Urinary bladder (tissue), 4 donors: ENCODE measurements around the gene NPY. TPM values are rescaled to one million over a fixed set of nuclear protein-coding genes. Genes with fewer than 3 reads are reported as not detected.
"Not testable (repeated sequence)": the region's sequence is repeated elsewhere in the genome, so short reads cannot be mapped to it uniquely, and the experiment has no call there.

Experiments used
- DNase-seq: peaks from one replicate; pipeline ENCODE4 v3.0.0-alpha.2; 2015; ENCODE audit errors: extremely low spot score
- H3K27ac ChIP-seq: one replicate; pipeline ENCODE4 v1.5.1; 2013; ENCODE audit warnings: low read depth, mild to moderate bottlenecking, moderate library complexity
- H3K36me3 ChIP-seq: one replicate; pipeline ENCODE4 v1.6.1; 2013; ENCODE audit warnings: mild to moderate bottlenecking, moderate library complexity; ENCODE audit not compliant: insufficient read depth
- H3K4me1 ChIP-seq: one replicate; pipeline ENCODE4 v1.6.1; 2013; ENCODE audit warnings: mild to moderate bottlenecking, moderate library complexity; ENCODE audit not compliant: insufficient read depth
- H3K4me3 ChIP-seq: one replicate; pipeline ENCODE4 v1.5.1; 2013; ENCODE audit warnings: low read depth, low read length
- WGBS: extraction: QIAGEN DNeasy Blood & Tissue Kit; methylation state at CpG from one replicate; pipeline ENCODE4 v1.1.7; 2013; 5-methylcytosine and 5-hydroxymethylcytosine counted together
- polyA plus RNA-seq: library from polyadenylated mRNA; stranded (reverse); fragments of 200-250 nt; gene quantifications from one replicate; pipeline ENCODE4 v1.2.3, GENCODE V29; 2013
- total RNA-seq: library from RNA; depleted of rRNA; stranded (reverse); fragments of >200 nt; gene quantifications from one replicate; pipeline ENCODE4 v1.2.3, GENCODE V29; 2014
- donor health status: healthy with polysubstance abuse.
- donor health status: healthy.

The NPY gene
- total RNA-seq, result 4.3 TPM
- polyA plus RNA-seq, result 36.9 TPM

- Histone ChIP-seq H3K27ac (no peak within 1 kb of the TSS), H3K4me1 (no peaks in the 10 kb centered on the region), H3K4me3 (no peak within 1 kb of the TSS), H3K36me3 (no peaks in the 10 kb centered on the region)
- WGBS, result under 1% methylated on average over 73 of the region's 73 CpGs
- DNase-seq, result no peak
Observed at GRCh38 chr7:24283897-24284698, at the start of gene NPY. NPY (plus strand) TSS chr7:24284190; CDS start chr7:24285241, 1,051 bp downstream.

DNA sequence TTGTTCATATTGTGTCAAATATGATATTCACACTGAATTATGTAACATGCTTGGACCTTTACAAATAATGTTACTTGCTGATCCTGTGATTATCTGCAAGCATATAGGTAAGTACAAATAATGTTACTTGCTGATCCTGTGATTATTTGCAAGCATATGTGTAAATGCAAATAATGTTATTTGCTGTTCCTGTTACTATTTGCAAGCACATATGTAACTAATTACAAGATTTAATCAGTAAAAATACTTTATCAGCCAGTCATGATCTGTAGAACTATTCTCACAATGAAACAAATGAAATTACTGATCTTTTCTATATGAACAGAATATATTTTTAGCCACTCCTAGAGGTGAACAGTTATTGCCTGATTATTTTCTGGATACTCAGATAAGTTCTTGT is 44.7 kb upstream of the NPY start:
- DNase-seq, result no peak
- no peaks in the 10 kb centered on the region for H3K4me1 ChIP-seq
- H3K36me3 ChIP-seq, result no peaks in the 10 kb centered on the region
- H3K27ac ChIP-seq, result no peak overlapping the region
- H3K4me3 ChIP-seq, result no peak overlapping the region

- Histone ChIP-seq H3K4me3 (no peak overlapping the region), H3K36me3 (no peaks in the 10 kb centered on the region), H3K27ac (no peak overlapping the region), H3K4me1 (no peaks in the 10 kb centered on the region)
- no peak for DNase-seq
- 78% methylated on average over 5 of the region's 5 CpGs for WGBS
Observed at GRCh38 chr7:24241206-24241605, 42.8 kb upstream of the NPY start.

DNA sequence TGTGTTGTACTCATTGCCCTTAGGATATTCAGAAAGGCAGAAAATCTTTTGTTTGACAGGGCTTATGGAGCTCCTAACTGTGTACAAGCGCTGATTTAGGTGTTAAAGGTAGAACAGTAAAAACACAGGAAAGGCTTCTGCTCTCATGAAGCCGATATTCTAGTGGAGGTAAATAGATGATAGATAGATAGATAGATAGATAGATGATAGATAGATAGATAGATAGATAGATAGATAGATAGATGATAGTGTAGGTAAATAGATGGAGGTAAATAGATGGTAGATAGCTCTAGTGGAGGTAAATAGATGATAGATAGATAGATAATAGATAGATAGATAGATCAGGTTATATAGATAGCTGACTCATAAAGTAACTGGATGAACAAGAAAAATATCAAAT is 39.4 kb upstream of the NPY start:
- Histone ChIP-seq H3K4me3 (no peak overlapping the region), H3K4me1 (no peaks in the 10 kb centered on the region), H3K36me3 (no peaks in the 10 kb centered on the region), H3K27ac (no peak overlapping the region)
- no peak for DNase-seq
- 70% methylated on average over 2 of the region's 2 CpGs for WGBS

DNA sequence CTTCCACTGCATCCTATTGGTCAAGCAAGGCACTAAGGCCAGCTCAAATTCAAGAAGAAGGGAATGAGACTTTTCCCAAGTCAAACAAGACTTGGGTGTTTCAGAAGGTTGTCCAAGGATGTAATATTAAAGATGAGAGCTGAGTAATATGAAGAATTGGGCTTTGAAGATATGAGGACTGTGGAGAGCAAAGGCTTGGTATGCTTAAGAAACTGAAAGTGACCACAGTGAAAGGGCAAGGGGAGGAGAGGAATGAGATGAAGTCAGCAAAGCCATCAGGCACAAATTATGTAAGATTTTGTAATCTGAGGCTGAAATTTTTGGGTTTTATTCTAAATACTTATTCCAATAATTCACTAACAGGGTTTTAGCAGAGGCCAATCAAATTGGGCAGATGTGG is 38.6 kb upstream of the NPY start:
- Histone ChIP-seq H3K27ac (no peak overlapping the region), H3K4me3 (no peak overlapping the region)

GRCh38 chr7:24249266-24249665 is 34.7 kb upstream of the NPY start:
- Histone ChIP-seq H3K27ac (no peak overlapping the region), H3K36me3 (no peaks in the 10 kb centered on the region), H3K4me3 (no peak overlapping the region), H3K4me1 (no peaks in the 10 kb centered on the region)
- no peak for DNase-seq
- WGBS, result 89% methylated on average over 7 of the region's 7 CpGs

More for the DNA sequence above, 38.6 kb upstream of the NPY start:
- Histone ChIP-seq H3K4me1 (no peaks in the 10 kb centered on the region), H3K36me3 (no peaks in the 10 kb centered on the region)
- no peak for DNase-seq

DNA sequence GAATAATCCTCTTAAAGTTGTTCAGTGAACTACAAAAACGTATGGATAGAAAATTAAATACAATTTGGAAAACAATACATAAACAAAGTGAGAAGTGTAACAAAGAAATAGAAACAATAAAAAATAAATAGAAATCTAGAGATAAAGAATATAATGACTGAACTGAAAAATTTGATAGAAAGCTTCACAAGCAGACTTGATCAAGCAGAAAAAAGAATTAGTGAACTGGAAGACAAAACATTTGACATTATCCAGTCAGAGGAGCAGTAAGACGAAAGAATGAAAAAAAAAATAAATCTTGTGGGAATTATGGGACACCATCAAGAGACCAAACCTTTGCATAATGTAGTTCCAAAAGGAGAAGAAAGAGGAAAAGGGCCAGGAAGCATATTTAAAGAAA is 32.4 kb upstream of the NPY start:
- no peaks in the 10 kb centered on the region for H3K4me1 ChIP-seq
- H3K36me3 ChIP-seq, result no peaks in the 10 kb centered on the region
- WGBS, result 67% methylated on average over 2 of the region's 2 CpGs
- no peak for DNase-seq
- no peak overlapping the region for H3K4me3 ChIP-seq
- no peak overlapping the region for H3K27ac ChIP-seq

DNA sequence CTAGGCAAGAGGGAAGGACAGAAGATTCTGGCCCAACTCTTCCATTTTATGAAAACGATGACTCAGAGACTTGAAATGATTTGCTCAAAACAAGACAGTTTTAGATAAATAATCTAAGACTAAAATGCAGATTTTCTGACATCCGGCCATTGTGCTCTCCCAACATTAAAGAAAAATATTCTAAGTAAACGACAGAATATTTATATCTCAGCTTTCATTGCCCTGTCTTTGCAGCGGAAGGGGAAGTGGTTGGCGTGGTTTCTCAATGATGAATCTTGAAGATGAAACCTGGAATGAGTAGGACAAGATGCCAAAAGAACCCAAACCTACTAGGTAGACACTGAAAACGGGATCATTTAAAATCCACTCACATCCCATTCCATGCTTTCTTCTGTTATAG is 28.9 kb upstream of the NPY start:
- Histone ChIP-seq H3K36me3 (no peaks in the 10 kb centered on the region), H3K4me1 (no peaks in the 10 kb centered on the region), H3K4me3 (no peak overlapping the region), H3K27ac (no peak overlapping the region)
- 60% methylated on average over 6 of the region's 6 CpGs for WGBS
- DNase-seq, result no peak

- H3K4me3 ChIP-seq, H3K36me3 ChIP-seq, H3K4me1 ChIP-seq, H3K27ac ChIP-seq, DNase-seq: not testable (repeated sequence)
- WGBS, result 95% methylated on average over 1 of the region's 1 CpG
Observed at GRCh38 chr7:24258324-24258723, 25.7 kb upstream of the NPY start.

DNA sequence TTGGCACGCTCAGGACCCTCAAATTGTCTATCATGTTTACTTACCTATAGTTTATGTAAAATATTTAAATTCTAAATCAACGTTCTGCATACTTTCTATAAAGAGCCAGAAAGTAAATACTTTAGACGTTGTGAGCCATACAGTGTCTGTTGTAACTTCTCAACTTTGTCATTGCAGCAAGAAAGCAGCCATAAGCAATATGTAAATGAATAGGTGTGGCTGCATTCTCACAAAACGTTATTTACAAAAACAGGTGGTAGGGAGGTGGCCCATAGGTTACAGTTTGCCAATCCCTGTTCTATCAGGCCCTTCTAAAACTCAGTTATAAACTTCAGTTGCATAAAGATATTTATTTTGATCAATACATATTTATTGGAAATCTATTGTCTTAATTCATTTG is 12.1 kb upstream of the NPY start:
- no peak for DNase-seq
- no peaks in the 10 kb centered on the region for H3K4me1 ChIP-seq
- 46% methylated on average over 4 of the region's 4 CpGs for WGBS
- no peak overlapping the region for H3K27ac ChIP-seq
- H3K36me3 ChIP-seq, result no peaks in the 10 kb centered on the region
- no peak overlapping the region for H3K4me3 ChIP-seq

DNA sequence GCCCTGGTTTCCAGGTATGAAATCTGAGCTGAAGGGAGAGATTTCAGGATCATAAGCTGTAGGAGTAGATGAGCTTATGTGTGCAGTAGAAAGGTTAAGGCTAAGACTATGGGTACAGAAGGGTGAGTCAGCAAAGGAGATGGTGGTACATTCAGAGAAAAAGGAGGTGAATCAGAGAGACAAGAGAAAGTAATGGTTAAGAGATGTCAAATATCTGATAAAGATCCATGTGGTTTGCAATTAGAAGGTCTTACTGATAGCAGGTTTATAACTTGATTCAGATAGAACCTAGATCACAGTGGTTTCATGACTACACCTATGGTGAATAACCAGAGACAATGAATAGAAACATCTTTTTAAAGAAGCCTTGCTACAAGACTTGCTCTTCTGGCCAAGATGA is 4.5 kb upstream of the NPY start:
- Histone ChIP-seq H3K27ac (no peak overlapping the region), H3K4me3 (no peak overlapping the region), H3K36me3 (no peaks in the 10 kb centered on the region), H3K4me1 (no peaks in the 10 kb centered on the region)
- no peak for DNase-seq

GRCh38 chr7:24283554-24283896 is 465 bp upstream of the NPY start:
- DNase-seq, result no peak
- Histone ChIP-seq H3K27ac (no peak overlapping the region), H3K4me3 (no peak overlapping the region), H3K4me1 (no peaks in the 10 kb centered on the region), H3K36me3 (no peaks in the 10 kb centered on the region)
- 2% methylated on average over 19 of the region's 19 CpGs for WGBS

- 2% methylated on average over 51 of the region's 51 CpGs for WGBS
- no peaks in the 10 kb centered on the region for H3K36me3 ChIP-seq
- H3K27ac ChIP-seq, result no peak overlapping the region
- no peak for DNase-seq
- no peak overlapping the region for H3K4me3 ChIP-seq
- no peaks in the 10 kb centered on the region for H3K4me1 ChIP-seq
Observed at GRCh38 chr7:24284699-24285506, 913 bp downstream of the NPY start.

DNA sequence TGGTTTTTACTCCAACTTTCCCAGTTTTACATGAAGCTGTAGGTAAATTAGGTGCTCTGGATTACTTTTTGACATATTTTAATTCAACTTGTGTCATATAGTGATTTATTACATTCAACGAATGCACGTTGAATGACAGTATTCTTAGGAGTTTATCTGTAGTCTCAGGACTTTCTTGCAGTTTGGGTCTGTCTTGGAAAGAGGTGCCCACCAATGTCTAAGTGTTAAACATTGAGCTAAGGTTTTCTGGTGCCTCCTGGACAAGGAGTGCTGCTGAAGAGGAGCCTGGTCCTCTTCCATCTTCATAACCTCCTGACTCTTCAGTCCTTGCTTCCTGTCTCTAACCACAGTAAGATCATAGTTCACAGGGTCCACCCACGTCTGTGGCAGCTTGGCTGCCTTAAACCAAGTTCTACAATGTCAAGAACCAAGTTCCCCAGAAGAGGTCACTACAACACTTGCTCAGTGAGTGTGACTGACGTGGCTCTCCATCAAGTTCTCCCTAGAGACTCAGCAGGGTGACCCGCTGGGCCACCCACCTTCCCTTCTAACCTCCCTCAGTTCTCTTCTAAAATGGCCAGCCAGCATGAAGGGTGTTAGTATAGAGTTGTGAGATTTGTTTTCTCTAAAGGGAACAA is 6.1 kb downstream of the NPY start:
- no peak for DNase-seq

More for the DNA sequence above, 6.1 kb downstream of the NPY start:
- WGBS, result 27% methylated on average over 5 of the region's 5 CpGs
- H3K27ac ChIP-seq, result no peak overlapping the region
- H3K4me3 ChIP-seq, result no peak overlapping the region
- no peaks in the 10 kb centered on the region for H3K4me1 ChIP-seq
- H3K36me3 ChIP-seq, result no peaks in the 10 kb centered on the region
